K562 (cell line): ENCODE results near the gene KRT81. TPM values are rescaled to one million over a fixed set of nuclear protein-coding genes. Genes with fewer than 3 reads are reported as not detected.

ENCODE experiments used
- ATAC-seq: fragments of 200-7000 bp; cut with Tn5 transposase; 3 replicates; pipeline ENCODE4 v1.9.1; 2020; ENCODE audit warnings: moderate library complexity
- BruUV-seq: library from RNA; stranded (reverse); fragments of 400-500 nt; replicated peaks from 2 replicates; lab custom pipeline; 2021; lab: Mats Ljungman, UMichigan
- CTCF ChIA-PET: fragments of 300-600 bp; formaldehyde crosslinking; extraction: SDS; loops from one replicate; lab custom pipeline; 2021; ENCODE audit warnings: low intra/inter-chr PET ratio; lab: Yijun Ruan, JAX
- POLR2A ChIA-PET: fragments of 300-600, 350-650 bp; sonication (Branson Sonifier 250); formaldehyde crosslinking; extraction: SDS; loops from one replicate; lab custom pipeline; 2021; ENCODE audit warnings: antibody characterized with exemption, inconsistent platforms; lab: Yijun Ruan, JAX
- DNase-seq, 4 experiments: peaks; one replicate each; pipeline versions ENCODE4 v3.0.0 to v3.0.0-alpha.2; 2011 to 2018; ENCODE audit warnings: low spot score in 3 of 4, mixed read lengths in 3 of 4; ENCODE audit errors: extremely low read depth in 1 of 4
- FAIRE-seq: peaks from 2 replicates; lab custom pipeline; 2011; peaks lifted over from hg19 to GRCh38; lab: Jason Lieb, UNC
- H2AFZ ChIP-seq: 2 replicates; pipeline ENCODE4 v1.6.0; 2011; ENCODE audit warnings: low read depth, low read length, control low read depth, inconsistent platforms
- H3K27ac ChIP-seq: fragments of 200-600 bp; 3 replicates; pipeline ENCODE4 v1.8.0; 2011; ENCODE audit warnings: low read depth, mild to moderate bottlenecking, control low read depth, inconsistent platforms, low read length, moderate library complexity, mixed read lengths; ENCODE audit errors: extremely low read depth
- H3K27me3 ChIP-seq, 2 experiments: fragments of 300-600 bp in 1 of 2; 2 replicates in 1 of 2; 3 replicates in 1 of 2; pipeline versions ENCODE4 v1.6.0 to v1.8.0; 2011; ENCODE audit warnings: inconsistent platforms in 2 of 2, low read length in 2 of 2, mild to moderate bottlenecking in 1 of 2, mixed read lengths in 1 of 2, moderate library complexity in 1 of 2; ENCODE audit not compliant: control insufficient read depth in 2 of 2, insufficient read depth in 2 of 2
- H3K36me3 ChIP-seq: fragments of 300-600 bp; 3 replicates; pipeline ENCODE4 v1.8.0; 2011; ENCODE audit warnings: mild to moderate bottlenecking, low read length, inconsistent platforms; ENCODE audit not compliant: control insufficient read depth, insufficient read depth
- H3K4me1 ChIP-seq, 2 experiments: fragments of 200-600 bp in 1 of 2; replicated peaks in 1 of 2; 2 replicates in 1 of 2; 3 replicates in 1 of 2; pipeline versions ENCODE4 v1.5.1 to v1.8.0; 2011; ENCODE audit warnings: inconsistent platforms in 2 of 2, low read length in 2 of 2, mild to moderate bottlenecking in 1 of 2, mixed read lengths in 1 of 2, moderate library complexity in 1 of 2; ENCODE audit not compliant: control insufficient read depth in 2 of 2, insufficient read depth in 2 of 2
- H3K4me2 ChIP-seq: 2 replicates; pipeline ENCODE4 v1.6.1; 2011; ENCODE audit warnings: low read length, control low read depth, inconsistent platforms, mixed read lengths; ENCODE audit not compliant: insufficient read depth
- H3K4me3 ChIP-seq: fragments of 200-600 bp; sonication (generic), shearing (Covaris generic); 2 replicates; pipeline ENCODE4 v1.5.1; 2016; ENCODE audit warnings: control low read depth, inconsistent platforms
- H3K79me2 ChIP-seq: fragments of 200-600 bp; 3 replicates; pipeline ENCODE4 v1.8.0; 2011; ENCODE audit warnings: low read length, inconsistent platforms; ENCODE audit not compliant: control insufficient read depth, insufficient read depth
- H3K9ac ChIP-seq, 2 experiments: 2 replicates each; pipeline versions ENCODE4 v1.6.0 to v1.6.1; 2011; ENCODE audit warnings: low read depth in 2 of 2, low read length in 2 of 2, control low read depth in 1 of 2, inconsistent platforms in 1 of 2, mild to moderate bottlenecking in 1 of 2, mixed read lengths in 1 of 2; ENCODE audit not compliant: insufficient read depth in 1 of 2
- H3K9me1 ChIP-seq: one replicate; pipeline ENCODE4 v1.6.0; 2011; ENCODE audit warnings: inconsistent platforms, mild to moderate bottlenecking, low read length, moderate library complexity; ENCODE audit not compliant: control insufficient read depth, insufficient read depth
- H3K9me3 ChIP-seq: replicated peaks from 2 replicates; pipeline ENCODE4 v1.5.1; 2011; ENCODE audit warnings: low read depth, low read length, inconsistent platforms; ENCODE audit not compliant: control insufficient read depth, insufficient read depth
- H4K20me1 ChIP-seq: replicated peaks from 2 replicates; pipeline ENCODE4 v1.6.1; 2011; ENCODE audit warnings: low read length, inconsistent platforms, mixed read lengths; ENCODE audit not compliant: control insufficient read depth, insufficient read depth
- ATF3 ChIP-seq, 2 experiments: fragments of 450-650 bp in 1 of 2; sonication (generic) in 1 of 2; formaldehyde crosslinking in 1 of 2; IDR thresholded peaks in 1 of 2; conservative IDR thresholded peaks in 1 of 2; 2 replicates each; pipeline versions ENCODE4 v1.6.1 to v1.8.1; 2016 to 2023; ENCODE audit warnings: mild to moderate bottlenecking in 2 of 2, moderate library complexity in 2 of 2, inconsistent platforms in 1 of 2, missing genetic modification reagents in 1 of 2
- CCNT2 ChIP-seq: IDR thresholded peaks from 2 replicates; pipeline ENCODE4 v1.6.1; 2011; ENCODE audit warnings: borderline replicate concordance, low read depth, mild to moderate bottlenecking, moderate library complexity, mixed read lengths, low read length; ENCODE audit not compliant: insufficient read length; ENCODE audit errors: extremely low read depth
- DPF2 ChIP-seq: fragments of 450-650 bp; IDR thresholded peaks from 2 replicates; pipeline ENCODE4 v1.6.1; 2016
- ILF3 ChIP-seq: fragments of 450-650 bp; IDR thresholded peaks from 2 replicates; pipeline ENCODE4 v1.6.1; 2018; ENCODE audit warnings: antibody characterized with exemption, mild to moderate bottlenecking, moderate library complexity, borderline replicate concordance
- MTA1 ChIP-seq: fragments of 450-650 bp; IDR thresholded peaks from 2 replicates; pipeline ENCODE4 v1.6.1; 2017; ENCODE audit warnings: borderline replicate concordance
- NFE2L1 ChIP-seq: fragments of 450-650 bp; IDR thresholded peaks from 2 replicates; pipeline ENCODE4 v1.6.1; 2016; ENCODE audit warnings: missing genetic modification characterization, low read depth, mild to moderate bottlenecking, missing compliant biosample characterization, moderate library complexity, borderline replicate concordance
- SETDB1 ChIP-seq: IDR thresholded peaks from one replicate; pipeline ENCODE4 v1.6.1; 2012; ENCODE audit warnings: low read length, control low read depth, inconsistent platforms
- SMAD2 ChIP-seq: fragments of 150-350 bp; IDR thresholded peaks from 2 replicates; pipeline ENCODE4 v1.6.1; 2014; ENCODE audit warnings: low read depth, mild to moderate bottlenecking, low read length
- SRSF3 ChIP-seq: fragments of 200-400 bp; formaldehyde crosslinking; IDR thresholded peaks from 2 replicates; pipeline ENCODE4 v1.6.1; 2016; ENCODE audit warnings: mild to moderate bottlenecking, low read length, moderate library complexity; ENCODE audit not compliant: insufficient read depth
- STAG1 ChIP-seq: sonication (generic); formaldehyde crosslinking; IDR thresholded peaks from 2 replicates; pipeline ENCODE4 v1.5.0; 2020; ENCODE audit warnings: missing genetic modification reagents, borderline replicate concordance
- ZNF3 ChIP-seq: fragments of 250-450 bp; sonication (Bioruptor Pico); IDR thresholded peaks from 2 replicates; pipeline ENCODE4 v1.5.0; 2021; ENCODE audit warnings: mild to moderate bottlenecking, moderate library complexity
- WGBS: fragments of 100-300 bp; shearing (Covaris generic); methylation state at CpG from one replicate; pipeline ENCODE4 v1.1.6; 2016; ENCODE audit warnings: low coverage, mixed read lengths; ENCODE audit not compliant: insufficient coverage; ENCODE audit errors: missing lambda C conversion rate; 5-methylcytosine and 5-hydroxymethylcytosine counted together
- in situ Hi-C: fragments of 300-500 bp; cut with MboI; formaldehyde crosslinking; loops from 4 replicates; pipeline ENCODE4 v1.15.0; 2018; ENCODE audit warnings: inconsistent platforms, mixed read lengths
- intact Hi-C: fragments of 100-400 bp; cut with micrococcal nuclease; formaldehyde crosslinking; loops from 2 replicates; pipeline ENCODE4 v1.14.2; 2022
- polyA plus RNA-seq, 8 experiments: library from polyadenylated mRNA; depleted of rRNA in 4 of 8; stranded (reverse) in 5 of 8; unstranded in 3 of 8; fragments of >200 nt; fragmentation: Nextera tagmentation in 2 of 8; fragmentation: Illumina TruSeq in 1 of 8; extraction: Ambion mirVana in 2 of 8; extraction: Trizol in 1 of 8; gene quantifications; 2 replicates each; pipeline versions ENCODE4 v1.2.1 to v1.2.3, GENCODE V29; 2011 to 2014; ENCODE audit warnings: inconsistent platforms in 1 of 8, missing spikeins in 1 of 8
- total RNA-seq, 7 experiments: library from RNA; depleted of rRNA in 6 of 7; stranded (reverse); fragments of >200 nt in 6 of 7; fragmentation: Illumina TruSeq in 2 of 7; extraction: Trizol in 2 of 7; gene quantifications; 2 replicates each; pipeline versions ENCODE4 v1.2.1 to v1.2.3, GENCODE V29; 2011 to 2021; ENCODE audit warnings: low replicate concordance in 1 of 7
- TF ChIP-seq, protein P1 (sequence below): sonication (generic); formaldehyde crosslinking; IDR thresholded peaks from 2 replicates; pipeline ENCODE4 v1.8.0; 2023; ENCODE audit warnings: mild to moderate bottlenecking, missing genetic modification reagents
- TF ChIP-seq, protein P2 (sequence below): sonication (generic); formaldehyde crosslinking; IDR thresholded peaks from 2 replicates; pipeline ENCODE4 v1.8.1; 2022; ENCODE audit warnings: missing genetic modification reagents

The KRT81 gene
- total and polyA plus RNA-seq, 9 of the 15 experiments (the other 6 are each of a cell fraction or from before 2014, with no cell fraction given) = 0.27 TPM; not detected in 8

DNA sequence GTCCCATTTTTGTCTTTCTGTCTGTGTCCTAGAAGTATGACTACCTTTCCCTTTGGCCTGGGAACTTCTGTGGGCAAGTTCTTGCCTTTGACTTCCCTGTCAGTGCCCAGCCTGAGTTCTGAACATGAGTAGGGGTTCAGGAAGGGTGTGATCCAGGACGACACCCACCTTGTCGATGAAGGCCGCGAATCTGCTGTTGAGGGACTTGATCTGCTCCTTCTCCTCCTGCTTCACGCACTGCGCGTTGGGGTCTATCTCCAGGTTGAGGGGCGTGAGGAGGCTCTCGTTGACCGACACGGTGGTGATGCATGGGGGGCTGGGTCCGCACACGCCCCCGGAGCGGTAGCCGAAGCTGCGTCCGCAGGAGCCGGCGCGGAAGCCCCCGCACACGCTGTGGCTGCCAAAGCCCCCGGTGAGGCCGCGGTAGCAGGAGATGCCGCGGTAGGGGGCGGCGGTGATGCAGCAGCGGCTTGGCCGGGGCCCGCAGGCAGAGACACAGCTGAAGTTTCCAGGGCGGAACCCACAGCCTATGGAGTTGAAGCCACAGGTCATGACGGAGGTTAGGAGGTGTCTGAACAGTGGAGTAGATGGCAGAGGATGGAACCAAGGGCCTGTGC, 29.6 kb upstream of the KRT81 start, which contains the start of gene KRT83:
KRT83 (minus strand) TSS at position 615 of the 617 bp plus-strand sequence; CDS start at position 552, 63 bp downstream.
- H3K36me3 ChIP-seq = no peaks in the 10 kb centered on the region
- no peak for FAIRE-seq
- TF ChIP-seq DPF2 (no peak), ILF3 (no peak), ATF3 (IDR thresholded peaks at IDR 0.05) (no peak), ATF3 (CRISPR knock-in tag; conservative IDR thresholded peaks at IDR 0.05) (no peak), ZNF3 (CRISPR knock-in tag) (no peak), STAG1 (CRISPR knock-in tag) (no peak), SETDB1 (no peak), MTA1 (no peak), NFE2L1 (tag) (no peak), CCNT2 (no peak), SRSF3 (no peak), SMAD2 (no peak)
- TF ChIP-seq, protein P1, sequence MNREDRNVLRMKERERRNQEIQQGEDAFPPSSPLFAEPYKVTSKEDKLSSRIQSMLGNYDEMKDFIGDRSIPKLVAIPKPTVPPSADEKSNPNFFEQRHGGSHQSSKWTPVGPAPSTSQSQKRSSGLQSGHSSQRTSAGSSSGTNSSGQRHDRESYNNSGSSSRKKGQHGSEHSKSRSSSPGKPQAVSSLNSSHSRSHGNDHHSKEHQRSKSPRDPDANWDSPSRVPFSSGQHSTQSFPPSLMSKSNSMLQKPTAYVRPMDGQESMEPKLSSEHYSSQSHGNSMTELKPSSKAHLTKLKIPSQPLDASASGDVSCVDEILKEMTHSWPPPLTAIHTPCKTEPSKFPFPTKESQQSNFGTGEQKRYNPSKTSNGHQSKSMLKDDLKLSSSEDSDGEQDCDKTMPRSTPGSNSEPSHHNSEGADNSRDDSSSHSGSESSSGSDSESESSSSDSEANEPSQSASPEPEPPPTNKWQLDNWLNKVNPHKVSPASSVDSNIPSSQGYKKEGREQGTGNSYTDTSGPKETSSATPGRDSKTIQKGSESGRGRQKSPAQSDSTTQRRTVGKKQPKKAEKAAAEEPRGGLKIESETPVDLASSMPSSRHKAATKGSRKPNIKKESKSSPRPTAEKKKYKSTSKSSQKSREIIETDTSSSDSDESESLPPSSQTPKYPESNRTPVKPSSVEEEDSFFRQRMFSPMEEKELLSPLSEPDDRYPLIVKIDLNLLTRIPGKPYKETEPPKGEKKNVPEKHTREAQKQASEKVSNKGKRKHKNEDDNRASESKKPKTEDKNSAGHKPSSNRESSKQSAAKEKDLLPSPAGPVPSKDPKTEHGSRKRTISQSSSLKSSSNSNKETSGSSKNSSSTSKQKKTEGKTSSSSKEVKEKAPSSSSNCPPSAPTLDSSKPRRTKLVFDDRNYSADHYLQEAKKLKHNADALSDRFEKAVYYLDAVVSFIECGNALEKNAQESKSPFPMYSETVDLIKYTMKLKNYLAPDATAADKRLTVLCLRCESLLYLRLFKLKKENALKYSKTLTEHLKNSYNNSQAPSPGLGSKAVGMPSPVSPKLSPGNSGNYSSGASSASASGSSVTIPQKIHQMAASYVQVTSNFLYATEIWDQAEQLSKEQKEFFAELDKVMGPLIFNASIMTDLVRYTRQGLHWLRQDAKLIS (CRISPR knock-in tag) = no peak
- TF ChIP-seq, protein P2, sequence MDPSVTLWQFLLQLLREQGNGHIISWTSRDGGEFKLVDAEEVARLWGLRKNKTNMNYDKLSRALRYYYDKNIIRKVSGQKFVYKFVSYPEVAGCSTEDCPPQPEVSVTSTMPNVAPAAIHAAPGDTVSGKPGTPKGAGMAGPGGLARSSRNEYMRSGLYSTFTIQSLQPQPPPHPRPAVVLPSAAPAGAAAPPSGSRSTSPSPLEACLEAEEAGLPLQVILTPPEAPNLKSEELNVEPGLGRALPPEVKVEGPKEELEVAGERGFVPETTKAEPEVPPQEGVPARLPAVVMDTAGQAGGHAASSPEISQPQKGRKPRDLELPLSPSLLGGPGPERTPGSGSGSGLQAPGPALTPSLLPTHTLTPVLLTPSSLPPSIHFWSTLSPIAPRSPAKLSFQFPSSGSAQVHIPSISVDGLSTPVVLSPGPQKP (CRISPR knock-in tag) = no peak
- TF ChIP-seq, all 486 proteins: peak for 0
- Histone ChIP-seq H2AFZ (no peak within 1 kb of the TSS), H3K27me3 (peaks cover 14 to 73% of the 10 kb centered on the region in 2 experiments), H4K20me1 (peaks cover 4% of the 10 kb centered on the region; the same call in 1 of the 2 replicates), H3K27ac (no peak within 1 kb of the TSS), H3K4me1 (no peaks in the 10 kb centered on the region), H3K9me1 (no peaks in the 10 kb centered on the region), H3K4me2 (no peak within 1 kb of the TSS), H3K9ac (no peak within 1 kb of the TSS), H3K9me3 (no peaks in the 10 kb centered on the region), H3K4me3 (no peak within 1 kb of the TSS), H3K79me2 (no peaks in the 10 kb centered on the region)
- no peak for ATAC-seq
- CTCF ChIA-PET = no interaction called here
- POLR2A ChIA-PET = interaction anchor here (0.6 kb wide), 1 partner anchor 9 kb away, joined by 5 read pairs; no protein-coding TSS in a partner anchor
- no peak for DNase-seq
- in situ Hi-C loops (no loop called here), intact Hi-C loops (no loop called here)
- no TSS peak for BruUV-seq
- WGBS = under 1% methylated on average over 24 of the region's 35 CpGs
